GM18517 (cell line): Measurements from ENCODE around the gene SLC16A1.
"Not testable (repeated sequence)": the region's sequence is repeated elsewhere in the genome, so short reads cannot be mapped to it uniquely, and the experiment has no call there.

Experiments
- ATAC-seq: cut with Tn5 transposase; IDR thresholded peaks from one replicate; pipeline ENCODE4 v1.9.1; 2021; ENCODE audit warnings: mild to moderate bottlenecking, moderate library complexity; ENCODE audit not compliant: unreplicated experiment

SLC16A1 gene

GRCh38 chr1:112888630-112889029, 67.4 kb downstream of the SLC16A1 start:
- ATAC-seq, result no peak

GRCh38 chr1:112887599-112888283, 68.3 kb downstream of the SLC16A1 start:
- ATAC-seq, result no peak

- not testable (repeated sequence) for ATAC-seq
These were observed 71.0 kb downstream of the SLC16A1 start for GRCh38 chr1:112884996-112885395.

- ATAC-seq, result no peak
These were observed 73.7 kb downstream of the SLC16A1 start for GRCh38 chr1:112882271-112882744.

- ATAC-seq, result no peak
These were observed 74.3 kb downstream of the SLC16A1 start for GRCh38 chr1:112881742-112882127.

GRCh38 chr1:112879834-112880233, 76.2 kb downstream of the SLC16A1 start:
- ATAC-seq, result no peak

- ATAC-seq, result no peak
These were observed 77.7 kb downstream of the SLC16A1 start for GRCh38 chr1:112878321-112878720.

GRCh38 chr1:112877750-112878149, 78.2 kb downstream of the SLC16A1 start:
- no peak for ATAC-seq

- no peak for ATAC-seq
These were observed 79.7 kb downstream of the SLC16A1 start for GRCh38 chr1:112876315-112876714.

- ATAC-seq, result no peak
These were observed 83.4 kb downstream of the SLC16A1 start for GRCh38 chr1:112872551-112872962.

- ATAC-seq, result no peak
These were observed 84.9 kb downstream of the SLC16A1 start for GRCh38 chr1:112870887-112871646.

GRCh38 chr1:112869895-112870294, 86.1 kb downstream of the SLC16A1 start:
- no peak for ATAC-seq

- ATAC-seq, result no peak
These were observed 87.8 kb downstream of the SLC16A1 start for GRCh38 chr1:112868191-112868590.

GRCh38 chr1:112866981-112867380, 89.0 kb downstream of the SLC16A1 start:
- ATAC-seq, result no peak

- no peak for ATAC-seq
These were observed 89.8 kb downstream of the SLC16A1 start for GRCh38 chr1:112866151-112866550.

GRCh38 chr1:112862753-112863426, 93.1 kb downstream of the SLC16A1 start:
- ATAC-seq, result no peak
